Dermis microvascular lymphatic vessel endothelial cell (primary cell): ENCODE results near the gene KRT34. TPM values are rescaled to one million over a fixed set of nuclear protein-coding genes. Genes with fewer than 3 reads are reported as not detected.
A peak's percentile ranks its signal among the peaks of the same experiment; 100 is the strongest.

Experiments used
- DNase-seq, 2 donors: peaks; one replicate each; pipeline versions ENCODE4 v3.0.0 to v3.0.0-alpha.2; 2010; ENCODE audit warnings: low read depth in 2 of 2
- total RNA-seq: library from RNA; depleted of rRNA; stranded (reverse); fragments of >200 nt; gene quantifications from 2 replicates; pipeline ENCODE4 v1.2.1, GENCODE V29; 2014

The KRT34 gene
- total RNA-seq, 1 donor from 2014 or later = not detected

DNA sequence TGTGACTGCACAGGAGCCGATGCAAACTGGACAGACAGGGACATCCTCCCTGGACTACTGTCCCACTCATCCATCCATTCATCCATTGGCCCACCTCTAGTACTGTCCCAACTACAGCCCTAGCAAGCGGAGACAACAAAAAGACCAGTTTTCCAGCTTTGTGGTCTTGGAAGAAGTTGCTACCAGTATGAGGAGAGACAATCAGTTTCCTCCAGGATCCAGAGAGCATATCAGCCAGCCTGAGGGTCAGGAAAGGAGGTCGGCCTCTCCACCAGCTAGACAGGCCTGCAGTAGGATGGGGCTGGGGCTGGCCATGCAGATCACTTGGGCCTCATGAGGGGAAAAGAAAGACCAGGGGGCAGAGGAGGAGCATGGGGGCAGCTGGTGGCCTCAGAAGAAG, 48.3 kb downstream of the KRT34 start:
- DNase-seq = no peak

DNA sequence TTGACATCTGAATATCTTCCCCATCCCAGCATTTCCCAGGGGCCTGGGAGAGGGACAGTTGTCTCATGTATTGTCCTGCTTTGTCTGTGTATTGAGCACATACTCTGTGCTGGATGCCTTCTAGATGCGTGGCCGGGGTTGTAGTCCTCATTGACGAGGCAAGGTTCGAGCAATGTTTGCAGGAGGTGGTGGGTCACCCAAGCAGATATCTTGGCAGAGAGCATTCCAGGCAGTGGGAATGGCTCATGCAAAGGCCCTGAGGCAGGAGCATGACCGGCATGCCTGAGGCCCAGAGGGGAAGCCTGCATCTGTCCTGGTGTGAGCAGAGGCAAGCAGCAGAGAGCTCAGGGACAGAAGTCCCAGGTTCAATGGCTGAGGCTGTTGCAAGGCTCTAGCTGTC, 49.0 kb downstream of the KRT34 start:
- no peak for DNase-seq

DNA sequence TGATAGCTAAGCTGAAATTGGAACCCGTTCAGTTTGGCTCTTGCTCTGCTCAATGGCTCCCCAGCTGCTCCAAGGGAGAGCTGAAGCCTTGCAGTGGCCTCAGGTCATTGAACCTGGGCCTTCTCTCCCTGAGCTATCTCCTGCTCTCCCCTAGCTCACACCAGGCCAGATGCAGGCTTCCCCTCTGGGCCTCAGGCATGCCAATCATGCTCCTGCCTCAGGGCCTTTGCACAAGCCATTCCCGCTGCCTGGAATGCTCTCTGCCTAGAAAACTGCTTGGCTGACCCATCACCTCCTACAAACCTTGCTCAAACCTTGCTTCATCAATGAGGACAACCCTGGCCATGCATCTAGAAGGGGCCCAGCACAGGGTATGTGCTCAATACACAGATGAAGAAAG, 49.9 kb downstream of the KRT34 start:
- no peak for DNase-seq

DNA sequence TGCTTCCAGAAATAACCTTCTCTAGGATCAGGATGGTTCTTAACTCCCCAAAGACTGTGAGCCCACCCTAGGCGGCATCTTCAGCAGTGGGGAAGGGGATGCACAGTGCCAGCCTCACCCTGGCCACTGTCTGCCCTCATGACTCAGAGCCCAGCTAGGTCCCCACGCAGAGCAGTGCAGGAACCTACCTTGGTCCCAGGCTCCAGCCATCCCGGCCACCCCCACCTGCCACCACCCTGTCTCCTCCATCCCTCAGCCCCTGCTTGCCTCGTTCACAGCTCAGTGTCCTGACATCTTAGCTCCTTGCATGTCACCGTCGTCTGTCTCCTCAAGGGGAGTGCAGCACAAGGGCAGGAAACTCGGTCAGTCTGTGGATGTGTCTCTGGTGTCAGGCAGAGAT, 50.5 kb downstream of the KRT34 start:
- no peak for DNase-seq

DNA sequence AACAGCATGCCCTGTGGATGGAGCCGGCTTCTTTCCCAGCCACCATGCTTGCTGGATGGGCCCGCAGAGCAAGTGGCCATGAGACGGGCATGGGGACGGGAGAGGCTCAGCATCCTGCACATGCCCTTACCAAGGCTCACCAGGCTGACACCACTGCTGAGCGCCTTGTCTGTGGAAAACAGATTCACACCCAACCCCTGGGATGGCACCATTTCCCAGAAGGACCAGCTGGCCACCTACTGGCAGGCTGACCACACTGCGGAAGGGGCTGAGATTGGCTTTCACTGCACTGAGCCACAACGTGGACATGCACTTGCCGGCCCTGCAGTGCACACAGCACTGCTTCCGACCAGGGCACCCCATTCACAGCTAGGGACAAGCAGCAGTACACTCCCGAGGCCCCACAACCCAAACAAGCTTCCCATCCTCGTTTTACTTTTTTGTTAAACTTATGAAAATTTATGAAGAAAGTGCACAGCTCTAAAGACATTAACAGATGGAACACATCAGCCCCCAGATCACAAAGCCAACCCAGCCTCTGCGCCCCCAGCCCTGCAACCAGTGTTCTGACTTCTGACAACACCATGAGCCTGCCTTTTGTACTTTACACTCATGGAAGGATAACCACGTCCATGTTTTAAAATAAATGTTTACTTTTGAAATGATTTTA, 52.7 kb downstream of the KRT34 start:
- DNase-seq = peak; percentile 9 to 50

DNA sequence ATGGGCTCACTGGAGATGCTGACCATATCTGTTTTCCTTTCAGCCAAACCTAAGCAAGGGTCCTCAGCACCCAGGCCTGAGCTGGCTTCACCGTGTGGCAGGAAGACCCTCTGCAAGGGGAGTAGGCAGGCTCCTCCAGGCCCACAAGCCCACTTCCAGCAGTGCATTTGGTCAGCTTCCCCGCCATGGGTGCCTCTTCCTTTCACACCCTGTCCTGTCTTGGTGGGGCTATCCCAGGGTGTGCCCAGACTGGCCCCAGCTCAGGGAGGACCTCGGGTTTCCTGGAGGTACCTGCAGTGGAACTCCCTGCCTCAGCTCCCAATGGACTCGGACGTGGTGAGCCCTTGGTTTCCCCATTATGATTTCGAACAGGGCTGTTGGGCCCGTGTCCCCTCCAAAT, 53.9 kb downstream of the KRT34 start:
- DNase-seq = no peak

Other genes starting within 250 kb of the KRT34 start
- not detected in 2 replicates for gene KRTAP4-6, start 241.8 kb downstream of the KRT34 start, total RNA-seq
- not detected in 2 replicates for gene KRTAP4-5, start 232.5 kb downstream of the KRT34 start, total RNA-seq
- gene KRTAP4-4, start 221.6 kb downstream of the KRT34 start, total RNA-seq = not detected in 2 replicates
- not detected in 2 replicates for gene KRTAP4-3, start 214.1 kb downstream of the KRT34 start, total RNA-seq
- gene KRTAP4-2, start 204.1 kb downstream of the KRT34 start, total RNA-seq = not detected in 2 replicates
- gene KRTAP4-1, start 197.4 kb downstream of the KRT34 start, total RNA-seq = not detected in 2 replicates
- gene KRTAP9-1, start 192.4 kb downstream of the KRT34 start, total RNA-seq = not detected in 2 replicates
- gene KRTAP9-2, start 155.7 kb downstream of the KRT34 start, total RNA-seq = not detected in 2 replicates
- not detected in 2 replicates for gene KRTAP9-3, start 149.9 kb downstream of the KRT34 start, total RNA-seq
- gene KRTAP9-8, start 144.3 kb downstream of the KRT34 start, total RNA-seq = not detected in 2 replicates
- gene KRTAP9-4, start 132.6 kb downstream of the KRT34 start, total RNA-seq = not detected in 2 replicates
- not detected in 2 replicates for gene KRTAP9-9, start 126.9 kb downstream of the KRT34 start, total RNA-seq
- gene KRTAP9-6, start 116.9 kb downstream of the KRT34 start, total RNA-seq = not detected in 2 replicates
- gene KRTAP9-7, start 106.6 kb downstream of the KRT34 start, total RNA-seq = not detected in 2 replicates
- not detected in 2 replicates for gene KRTAP29-1, start 79.5 kb downstream of the KRT34 start, total RNA-seq
- not detected in 2 replicates for gene KRTAP16-1, start 73.0 kb downstream of the KRT34 start, total RNA-seq
- gene KRTAP17-1, start 66.6 kb downstream of the KRT34 start, total RNA-seq = not detected in 2 replicates
- not detected in 2 replicates for gene KRT33A, start 31.5 kb downstream of the KRT34 start, total RNA-seq
- gene KRT33B, start 12.5 kb downstream of the KRT34 start, total RNA-seq = not detected in 2 replicates
- gene KRT31, start 15.3 kb upstream of the KRT34 start, total RNA-seq = not detected in 2 replicates
- gene KRT37, start 42.3 kb upstream of the KRT34 start, total RNA-seq = not detected in 2 replicates
- not detected in 2 replicates for gene KRT38, start 58.7 kb upstream of the KRT34 start, total RNA-seq
- gene KRT32, start 85.1 kb upstream of the KRT34 start, total RNA-seq = not detected in 2 replicates
- gene KRT35, start 98.8 kb upstream of the KRT34 start, total RNA-seq = not detected in 2 replicates
- 0.38 TPM in 1 of 2 replicates, not detected in the other for gene KRT36, start 107.6 kb upstream of the KRT34 start, total RNA-seq
- not detected in 2 replicates for gene KRT13, start 123.3 kb upstream of the KRT34 start, total RNA-seq
- 0.13 and 1.2 TPM in 2 replicates for gene KRT15, start 136.6 kb upstream of the KRT34 start, total RNA-seq
- 4.2 and 11.3 TPM in 2 replicates for gene KRT19, start 146.0 kb upstream of the KRT34 start, total RNA-seq
- gene KRT9, start 189.8 kb upstream of the KRT34 start, total RNA-seq = not detected in 2 replicates
- gene KRT14, start 204.6 kb upstream of the KRT34 start, total RNA-seq = not detected in 2 replicates
- gene KRT16, start 230.5 kb upstream of the KRT34 start, total RNA-seq = not detected in 2 replicates
- gene KRT17, start 242.3 kb upstream of the KRT34 start, total RNA-seq = 0.25 and 0.39 TPM in 2 replicates